Esophagus muscularis mucosa (tissue), 4 donors: ENCODE data around the gene CMA1. TPM values are rescaled to one million over a fixed set of nuclear protein-coding genes. Genes with fewer than 3 reads are reported as not detected.
"Not testable (repeated sequence)": the region's sequence is repeated elsewhere in the genome, so short reads cannot be mapped to it uniquely, and the experiment has no call there.

Experiments
- DNase-seq: peaks from one replicate; pipeline ENCODE4 v3.0.0-alpha.2; 2017; ENCODE audit errors: extremely low spot score
- H3K27ac ChIP-seq, 4 donors: fragments of 200-600 bp; sonication (generic); replicated peaks in 1 of 4; 1 replicate in 3 of 4; 2 replicates in 1 of 4; pipeline ENCODE4 v1.5.1; 2016 to 2019; ENCODE audit warnings: mild to moderate bottlenecking in 1 of 4
- H3K27me3 ChIP-seq, 4 donors: fragments of 200-600 bp; sonication (generic); one replicate each; pipeline versions ENCODE4 v1.5.1 to v1.6.0; 2016 to 2019
- H3K36me3 ChIP-seq, 4 donors: fragments of 200-600 bp; sonication (generic); one replicate each; pipeline ENCODE4 v1.5.1; 2016 to 2019
- H3K4me1 ChIP-seq, 4 donors: fragments of 200-600 bp; sonication (generic); one replicate each; pipeline ENCODE4 v1.5.1; 2016 to 2019
- H3K4me3 ChIP-seq, 4 donors: fragments of 200-600 bp; sonication (generic); 1 replicate in 2 of 4; 2 replicates in 2 of 4; pipeline ENCODE4 v1.5.1; 2016 to 2019; ENCODE audit warnings: mild to moderate bottlenecking in 4 of 4, moderate library complexity in 1 of 4
- H3K9me3 ChIP-seq, 4 donors: fragments of 200-600 bp; sonication (generic); 1 replicate in 3 of 4; 2 replicates in 1 of 4; pipeline ENCODE4 v1.5.1; 2016 to 2019
- EP300 ChIP-seq: sonication (generic); formaldehyde crosslinking; IDR thresholded peaks from one replicate; pipeline ENCODE4 v1.6.1; 2017; ENCODE audit warnings: antibody characterized with exemption
- POLR2A ChIP-seq: fragments of 450-650 bp; IDR thresholded peaks from one replicate; pipeline ENCODE4 v1.6.1; 2017; ENCODE audit warnings: antibody characterized with exemption, moderate library complexity, mild to moderate bottlenecking, low read depth
- POLR2AphosphoS5 ChIP-seq, 2 donors: sonication (generic); formaldehyde crosslinking; IDR thresholded peaks; one replicate each; pipeline ENCODE4 v1.6.1; 2017; ENCODE audit warnings: antibody characterized with exemption in 2 of 2
- WGBS: methylation state at CpG from one replicate; pipeline ENCODE4 v1.1.5; 2018; 5-methylcytosine and 5-hydroxymethylcytosine counted together
- intact Hi-C: fragments of 100-400 bp; cut with DNase I; formaldehyde crosslinking; loops from one replicate; pipeline ENCODE4 v1.15.1; 2023
- total RNA-seq, 4 donors: library from RNA; depleted of rRNA; stranded (reverse); fragments of >200 nt; gene quantifications; one replicate each; pipeline versions ENCODE4 v1.1.0 to v1.2.1, GENCODE V29; 2016
- TF ChIP-seq, protein P1 (sequence below), 3 experiments: fragments of 200-600 bp in 2 of 3; fragments of 450-650 bp in 1 of 3; sonication (generic) in 2 of 3; IDR thresholded peaks; one replicate each; pipeline ENCODE4 v1.5.1; 2017 to 2019; ENCODE audit warnings: antibody characterized with exemption in 3 of 3, mild to moderate bottlenecking in 2 of 3, moderate library complexity in 1 of 3

CMA1 gene
- 1 to 10 TPM in 3 of 4 donors, not detected in 1; 1.2 to 8.0 (median 2.6) TPM for total RNA-seq

DNA sequence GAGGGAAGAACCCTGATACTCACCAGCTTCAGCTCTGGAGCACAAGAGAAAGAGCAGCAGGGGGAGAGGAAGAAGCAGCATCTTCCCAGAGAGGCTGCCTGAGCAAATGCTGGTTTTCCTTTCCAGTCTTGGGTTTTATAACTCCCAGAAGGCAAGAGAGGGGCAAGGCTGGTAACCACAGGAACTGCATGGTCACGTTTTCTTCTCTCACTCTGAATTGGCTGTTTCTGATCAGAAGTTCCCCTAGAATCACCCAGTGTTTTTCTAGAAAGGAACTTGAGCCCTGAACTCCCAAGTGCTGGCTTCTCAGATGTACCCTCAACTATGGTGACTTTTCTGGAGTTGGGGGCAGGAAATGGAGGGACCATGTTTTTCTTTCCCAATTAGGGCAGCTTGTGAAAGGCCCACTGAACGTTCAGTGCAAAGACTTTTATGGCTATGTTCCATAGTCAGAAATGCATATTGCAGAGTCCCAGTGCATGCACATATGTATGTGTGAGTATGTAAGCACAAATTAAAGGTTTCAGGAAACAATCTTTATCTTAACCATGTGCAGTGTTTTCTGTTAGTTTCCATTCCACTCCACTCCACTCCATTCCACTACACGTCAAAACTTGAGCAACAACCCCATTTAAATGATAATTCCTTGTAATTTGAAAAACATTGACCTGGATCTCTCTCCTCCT is at the start of gene CMA1:
CMA1 (minus strand) TSS at position 111 of the 686 bp plus-strand sequence; CDS start at position 81, 30 bp downstream.
- Histone ChIP-seq H3K36me3 (no peaks in the 10 kb centered on the region), H3K4me3 (no peak within 1 kb of the TSS), H3K9me3 (no peaks in the 10 kb centered on the region), H3K27ac (no peak within 1 kb of the TSS), H3K4me1 (no peaks in the 10 kb centered on the region), H3K27me3 (no peaks in the 10 kb centered on the region)
- no peak for DNase-seq
- TF ChIP-seq EP300 (no peak), POLR2A (no peak), POLR2AphosphoS5 (IDR thresholded peaks at IDR 0.05) (no peak)
- TF ChIP-seq, protein P1, sequence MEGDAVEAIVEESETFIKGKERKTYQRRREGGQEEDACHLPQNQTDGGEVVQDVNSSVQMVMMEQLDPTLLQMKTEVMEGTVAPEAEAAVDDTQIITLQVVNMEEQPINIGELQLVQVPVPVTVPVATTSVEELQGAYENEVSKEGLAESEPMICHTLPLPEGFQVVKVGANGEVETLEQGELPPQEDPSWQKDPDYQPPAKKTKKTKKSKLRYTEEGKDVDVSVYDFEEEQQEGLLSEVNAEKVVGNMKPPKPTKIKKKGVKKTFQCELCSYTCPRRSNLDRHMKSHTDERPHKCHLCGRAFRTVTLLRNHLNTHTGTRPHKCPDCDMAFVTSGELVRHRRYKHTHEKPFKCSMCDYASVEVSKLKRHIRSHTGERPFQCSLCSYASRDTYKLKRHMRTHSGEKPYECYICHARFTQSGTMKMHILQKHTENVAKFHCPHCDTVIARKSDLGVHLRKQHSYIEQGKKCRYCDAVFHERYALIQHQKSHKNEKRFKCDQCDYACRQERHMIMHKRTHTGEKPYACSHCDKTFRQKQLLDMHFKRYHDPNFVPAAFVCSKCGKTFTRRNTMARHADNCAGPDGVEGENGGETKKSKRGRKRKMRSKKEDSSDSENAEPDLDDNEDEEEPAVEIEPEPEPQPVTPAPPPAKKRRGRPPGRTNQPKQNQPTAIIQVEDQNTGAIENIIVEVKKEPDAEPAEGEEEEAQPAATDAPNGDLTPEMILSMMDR (IDR thresholded peaks at IDR 0.05), result no peak
- intact Hi-C loops, result no loop called here
- 33% methylated on average over 3 of the region's 3 CpGs for WGBS

- H3K36me3 ChIP-seq, result no peaks in the 10 kb centered on the region
- WGBS, result 65% methylated on average over 4 of the region's 4 CpGs
- H3K4me3 ChIP-seq, result no peak overlapping the region
- H3K27me3 ChIP-seq, result no peaks in the 10 kb centered on the region
- intact Hi-C loops, result no loop called here
- no peak for DNase-seq
- H3K27ac ChIP-seq, result no peak overlapping the region
- TF ChIP-seq POLR2AphosphoS5 (IDR thresholded peaks at IDR 0.05), result no peak
- TF ChIP-seq EP300, result no peak
- TF ChIP-seq, protein P1 (IDR thresholded peaks at IDR 0.05), result no peak
- TF ChIP-seq POLR2A, result no peak
- no peaks in the 10 kb centered on the region for H3K4me1 ChIP-seq
- H3K9me3 ChIP-seq, result peaks cover 0 to 7% (median 0%) of the 10 kb centered on the region in 4 donors
These were observed 48.7 kb upstream of the CMA1 start for GRCh38 chr14:24556756-24557155.

DNA sequence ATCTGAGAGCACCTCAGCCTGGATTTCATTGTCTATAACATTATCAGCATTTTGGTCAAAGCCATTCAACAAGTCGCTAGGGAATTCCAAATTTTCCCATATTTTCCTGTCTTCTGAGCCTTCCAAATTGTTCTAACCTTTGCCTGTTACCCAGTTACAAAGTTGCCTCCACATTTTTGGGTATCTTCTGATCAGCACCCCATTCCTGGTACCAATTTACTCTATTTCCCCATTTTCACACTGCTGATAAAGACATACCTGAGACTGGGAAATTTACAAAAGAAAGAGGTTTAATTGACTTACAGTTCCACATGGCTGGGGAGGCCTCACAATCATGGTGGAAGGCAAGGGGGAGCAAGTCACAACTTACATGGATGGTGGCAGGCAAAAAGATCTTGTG is 41.0 kb upstream of the CMA1 start:
- intact Hi-C loops, H3K27me3 ChIP-seq, H3K27ac ChIP-seq, H3K4me3 ChIP-seq, DNase-seq, H3K4me1 ChIP-seq, H3K36me3 ChIP-seq: not testable (repeated sequence)
- H3K9me3 ChIP-seq, result peaks cover 0 to 24% (median 2%) of the 10 kb centered on the region in 4 donors
- WGBS, result 59% methylated on average over 1 of the region's 1 CpG

DNA sequence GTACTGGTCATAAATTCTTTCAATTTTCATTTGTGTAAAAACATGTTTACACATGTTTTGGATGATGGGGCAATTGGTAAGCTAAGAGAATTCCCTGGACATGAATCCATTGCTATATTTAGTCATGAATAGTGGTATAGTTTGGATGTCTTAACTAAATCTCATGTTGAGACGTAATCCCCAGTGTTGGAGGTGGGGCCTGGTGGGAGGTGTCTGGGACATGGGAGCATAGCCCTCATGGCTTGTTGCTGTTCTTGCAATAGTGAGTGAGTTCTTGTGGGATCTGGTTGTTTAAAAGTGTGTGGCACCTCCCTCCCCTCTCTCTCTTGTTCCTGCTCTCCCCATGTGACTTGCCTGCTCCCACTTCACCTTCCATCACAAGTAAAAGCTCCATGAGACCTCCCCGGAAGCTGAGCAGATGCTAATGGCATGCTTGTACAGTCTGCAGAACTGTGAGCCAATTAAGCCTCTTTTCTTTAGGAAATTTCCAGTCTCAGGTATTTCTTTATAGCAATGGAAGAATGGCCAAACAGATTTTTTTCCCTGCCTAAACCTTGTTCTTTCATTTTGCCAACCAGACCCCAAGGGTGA is 34.4 kb upstream of the CMA1 start:
- intact Hi-C loops, result no loop called here

DNA sequence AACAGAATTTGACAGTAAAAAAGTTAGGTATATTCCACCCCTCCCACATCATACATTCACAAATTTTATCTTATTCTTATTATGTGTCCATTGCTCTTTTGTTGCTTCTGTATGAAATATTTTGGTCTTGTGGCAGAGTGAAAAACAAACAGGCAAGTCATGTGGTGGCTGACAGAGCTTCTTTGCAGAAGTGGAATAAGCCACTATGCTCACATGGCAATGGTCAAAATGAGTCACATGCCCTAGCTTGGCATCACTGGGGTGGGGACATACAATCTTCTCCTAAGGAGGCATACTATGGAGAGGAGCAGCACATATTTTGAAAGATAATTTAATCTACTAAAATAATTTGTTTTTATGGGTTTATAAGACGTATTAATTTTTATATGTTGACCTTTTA is 27.7 kb upstream of the CMA1 start:
- TF ChIP-seq EP300 (no peak), POLR2A (no peak), POLR2AphosphoS5 (IDR thresholded peaks at IDR 0.05) (no peak)
- TF ChIP-seq, protein P1 (IDR thresholded peaks at IDR 0.05), result no peak
- DNase-seq, result no peak
- Histone ChIP-seq H3K27me3 (no peaks in the 10 kb centered on the region), H3K9me3 (no peaks in the 10 kb centered on the region), H3K27ac (no peak overlapping the region), H3K36me3 (no peaks in the 10 kb centered on the region), H3K4me1 (no peaks in the 10 kb centered on the region), H3K4me3 (no peak overlapping the region)
- WGBS, result 56% methylated on average over 1 of the region's 1 CpG
- intact Hi-C loops, result no loop called here

More for the DNA sequence above, 34.4 kb upstream of the CMA1 start:
- Histone ChIP-seq H3K4me3 (no peak overlapping the region), H3K36me3 (no peaks in the 10 kb centered on the region), H3K27ac (no peak overlapping the region), H3K9me3 (peaks cover 0 to 5% (median 2%) of the 10 kb centered on the region in 4 donors), H3K4me1 (no peaks in the 10 kb centered on the region), H3K27me3 (no peaks in the 10 kb centered on the region)
- DNase-seq, result no peak
- TF ChIP-seq, protein P1 (IDR thresholded peaks at IDR 0.05), result no peak
- no peak for TF ChIP-seq POLR2AphosphoS5 (IDR thresholded peaks at IDR 0.05)
- TF ChIP-seq POLR2A, result no peak
- no peak for TF ChIP-seq EP300
- 82% methylated on average over 2 of the region's 2 CpGs for WGBS
